ENCODE results near the gene SH3PXD2A.
"Not testable (repeated sequence)": the region's sequence is repeated elsewhere in the genome, so short reads cannot be mapped to it uniquely, and the experiment has no call there.

The SH3PXD2A gene

GRCh38 chr10:103637011-103637410 is 218.4 kb downstream of the SH3PXD2A start:
- H3K27ac ChIP-seq, result no peak overlapping the region
- TF ChIP-seq, protein P1, sequence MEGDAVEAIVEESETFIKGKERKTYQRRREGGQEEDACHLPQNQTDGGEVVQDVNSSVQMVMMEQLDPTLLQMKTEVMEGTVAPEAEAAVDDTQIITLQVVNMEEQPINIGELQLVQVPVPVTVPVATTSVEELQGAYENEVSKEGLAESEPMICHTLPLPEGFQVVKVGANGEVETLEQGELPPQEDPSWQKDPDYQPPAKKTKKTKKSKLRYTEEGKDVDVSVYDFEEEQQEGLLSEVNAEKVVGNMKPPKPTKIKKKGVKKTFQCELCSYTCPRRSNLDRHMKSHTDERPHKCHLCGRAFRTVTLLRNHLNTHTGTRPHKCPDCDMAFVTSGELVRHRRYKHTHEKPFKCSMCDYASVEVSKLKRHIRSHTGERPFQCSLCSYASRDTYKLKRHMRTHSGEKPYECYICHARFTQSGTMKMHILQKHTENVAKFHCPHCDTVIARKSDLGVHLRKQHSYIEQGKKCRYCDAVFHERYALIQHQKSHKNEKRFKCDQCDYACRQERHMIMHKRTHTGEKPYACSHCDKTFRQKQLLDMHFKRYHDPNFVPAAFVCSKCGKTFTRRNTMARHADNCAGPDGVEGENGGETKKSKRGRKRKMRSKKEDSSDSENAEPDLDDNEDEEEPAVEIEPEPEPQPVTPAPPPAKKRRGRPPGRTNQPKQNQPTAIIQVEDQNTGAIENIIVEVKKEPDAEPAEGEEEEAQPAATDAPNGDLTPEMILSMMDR (conservative IDR thresholded peaks at IDR 0.05), result no peak
- TF ChIP-seq ZFX (IDR thresholded peaks at IDR 0.05), result no peak

- H3K27ac ChIP-seq, result no peak overlapping the region
- TF ChIP-seq, protein P1 (conservative IDR thresholded peaks at IDR 0.05), result no peak
- TF ChIP-seq ZFX (IDR thresholded peaks at IDR 0.05), result no peak
Observed at GRCh38 chr10:103636492-103636891, 218.9 kb downstream of the SH3PXD2A start.

GRCh38 chr10:103635580-103635979 is 219.8 kb downstream of the SH3PXD2A start:
- TF ChIP-seq, protein P1 (conservative IDR thresholded peaks at IDR 0.05), result no peak
- no peak for TF ChIP-seq ZFX (IDR thresholded peaks at IDR 0.05)
- no peak overlapping the region for H3K27ac ChIP-seq

DNA sequence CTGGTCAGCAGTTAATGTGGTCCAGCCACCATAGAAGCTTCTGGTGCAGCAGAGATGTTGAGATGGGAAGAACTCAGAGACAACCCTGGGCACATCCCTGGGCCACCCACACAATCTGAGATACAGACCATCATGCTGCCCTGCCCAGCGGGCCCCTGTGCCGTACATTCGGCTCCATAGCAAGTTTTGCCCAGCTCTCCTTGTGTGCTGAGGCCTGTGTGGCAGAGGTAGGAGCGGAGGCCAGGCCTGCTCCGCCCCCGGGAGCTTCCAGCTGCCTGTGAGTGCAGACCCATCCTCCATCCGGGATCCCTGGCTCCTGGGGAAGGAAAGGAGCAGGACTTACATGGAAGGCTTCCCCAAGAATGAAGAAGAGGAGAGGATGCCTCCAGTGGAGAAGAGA is 221.5 kb downstream of the SH3PXD2A start:
- TF ChIP-seq ZFX (IDR thresholded peaks at IDR 0.05), result no peak
- TF ChIP-seq, protein P1 (conservative IDR thresholded peaks at IDR 0.05), result no peak
- H3K27ac ChIP-seq, result no peak overlapping the region

GRCh38 chr10:103632871-103633270 is 222.5 kb downstream of the SH3PXD2A start:
- not testable (repeated sequence) for H3K27ac ChIP-seq

DNA sequence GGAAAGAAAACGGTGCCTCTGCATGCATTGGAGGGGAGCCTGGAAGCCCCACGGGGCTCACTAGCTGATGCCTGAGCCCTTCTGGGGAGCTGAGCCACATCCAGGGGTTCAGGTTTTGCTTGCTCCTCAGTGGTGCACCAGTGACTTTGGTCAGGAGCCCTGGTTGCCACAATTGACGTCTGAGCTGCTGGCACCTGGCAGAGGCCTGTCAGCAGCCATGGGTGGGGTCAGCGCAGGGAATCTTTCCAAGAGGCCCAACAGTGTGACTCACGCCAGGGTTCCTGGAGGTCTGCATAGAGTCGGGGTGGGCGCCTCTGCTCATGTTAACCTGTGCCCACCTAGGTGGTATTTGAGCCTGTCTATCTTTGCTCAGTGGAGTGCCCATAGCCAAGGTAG is 223.1 kb downstream of the SH3PXD2A start:
- H3K27ac ChIP-seq, result no peak overlapping the region
- TF ChIP-seq, protein P1 (conservative IDR thresholded peaks at IDR 0.05), result no peak
- no peak for TF ChIP-seq ZFX (IDR thresholded peaks at IDR 0.05)

DNA sequence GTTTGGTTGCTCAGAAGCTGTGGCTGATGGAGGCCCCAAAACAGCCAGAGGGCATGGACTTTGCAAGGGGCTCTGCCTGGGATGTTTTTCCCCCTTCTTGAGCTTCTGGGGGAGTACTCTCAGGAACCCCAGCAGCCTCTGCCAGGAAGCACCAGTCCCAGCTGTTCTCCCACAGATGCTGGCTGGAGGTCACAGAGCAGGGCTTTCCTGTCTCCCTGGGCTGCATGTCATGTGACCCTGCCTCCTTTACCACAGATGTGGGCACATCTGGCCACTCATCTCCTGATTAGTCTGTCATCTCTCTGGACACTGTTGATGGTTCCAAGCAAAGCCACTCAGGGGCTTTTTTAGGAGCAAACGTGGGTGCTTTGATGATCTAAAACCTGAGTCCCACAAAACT is 225.2 kb downstream of the SH3PXD2A start:
- no peak overlapping the region for H3K27ac ChIP-seq
- TF ChIP-seq, protein P1 (conservative IDR thresholded peaks at IDR 0.05), result no peak
- TF ChIP-seq ZFX (IDR thresholded peaks at IDR 0.05), result no peak

- TF ChIP-seq, protein P1 (conservative IDR thresholded peaks at IDR 0.05), result no peak
- TF ChIP-seq ZFX (IDR thresholded peaks at IDR 0.05), result no peak
- no peak overlapping the region for H3K27ac ChIP-seq
Observed at GRCh38 chr10:103629581-103629980, 225.8 kb downstream of the SH3PXD2A start.

All from C4-2B (cell line).